Keratinocyte (primary cell): ENCODE results near the gene NPFFR1. TPM values are rescaled to one million over a fixed set of nuclear protein-coding genes. Genes with fewer than 3 reads are reported as not detected.

Experiments
- DNase-seq: peaks from one replicate; pipeline ENCODE4 v3.0.0-alpha.2; 2011; ENCODE audit warnings: low read depth, missing footprints, low spot score
- FAIRE-seq: peaks from 2 replicates; lab custom pipeline; 2011; peaks lifted over from hg19 to GRCh38; lab: Jason Lieb, UNC
- H2AFZ ChIP-seq: 2 replicates; pipeline ENCODE4 v1.6.0; 2012; ENCODE audit warnings: low read length, control low read depth, inconsistent platforms; ENCODE audit not compliant: control insufficient read depth
- H3K27ac ChIP-seq: 2 replicates; pipeline ENCODE4 v1.5.1; 2011; ENCODE audit warnings: low read length; ENCODE audit not compliant: control insufficient read depth, insufficient read depth
- H3K27me3 ChIP-seq: 3 replicates; pipeline ENCODE4 v1.6.0; 2011; ENCODE audit warnings: low read length; ENCODE audit not compliant: control insufficient read depth, insufficient read depth; ENCODE audit errors: extremely low read depth
- H3K36me3 ChIP-seq, 2 experiments: 2 replicates in 1 of 2; 3 replicates in 1 of 2; pipeline ENCODE4 v1.5.1; 2011; ENCODE audit warnings: low read length in 2 of 2, mild to moderate bottlenecking in 1 of 2; ENCODE audit not compliant: control insufficient read depth in 2 of 2, insufficient read depth in 2 of 2; ENCODE audit errors: extremely low read depth in 1 of 2
- H3K4me1 ChIP-seq: 3 replicates; pipeline ENCODE4 v1.5.1; 2011; ENCODE audit warnings: low read length; ENCODE audit not compliant: control insufficient read depth, insufficient read depth; ENCODE audit errors: extremely low read depth
- H3K4me2 ChIP-seq: 3 replicates; pipeline ENCODE4 v1.6.0; 2011; ENCODE audit warnings: low read depth, low read length; ENCODE audit not compliant: control insufficient read depth, insufficient read depth; ENCODE audit errors: extremely low read depth
- H3K4me3 ChIP-seq, 3 experiments: fragments of 200-600 bp in 1 of 3; sonication (generic) in 1 of 3; 2 replicates in 2 of 3; 3 replicates in 1 of 3; pipeline ENCODE4 v1.5.1; 2011 to 2016; ENCODE audit warnings: low read length in 3 of 3, mild to moderate bottlenecking in 3 of 3, control low read depth in 2 of 3, inconsistent platforms in 1 of 3, low read depth in 1 of 3, mixed read lengths in 1 of 3, mixed run types in 1 of 3, moderate library complexity in 1 of 3; ENCODE audit not compliant: control insufficient read depth in 2 of 3, insufficient read depth in 2 of 3; ENCODE audit errors: extremely low read depth in 1 of 3
- H3K79me2 ChIP-seq: 2 replicates; pipeline ENCODE4 v1.6.0; 2012; ENCODE audit warnings: low read length; ENCODE audit not compliant: control insufficient read depth, insufficient read depth
- H3K9ac ChIP-seq: 3 replicates; pipeline ENCODE4 v1.6.0; 2011; ENCODE audit warnings: low read length; ENCODE audit not compliant: control insufficient read depth, insufficient read depth; ENCODE audit errors: extremely low read depth
- H3K9me1 ChIP-seq: 3 replicates; pipeline ENCODE4 v1.6.0; 2011; ENCODE audit warnings: low read length; ENCODE audit not compliant: control insufficient read depth, insufficient read depth; ENCODE audit errors: extremely low read depth
- H3K9me3 ChIP-seq: 2 replicates; pipeline ENCODE4 v1.5.1; 2012; ENCODE audit warnings: low read depth, low read length; ENCODE audit not compliant: control insufficient read depth
- H4K20me1 ChIP-seq: 3 replicates; pipeline ENCODE4 v1.6.0; 2011; ENCODE audit warnings: low read length; ENCODE audit not compliant: control insufficient read depth, insufficient read depth; ENCODE audit errors: extremely low read depth
- EZH2 ChIP-seq: IDR thresholded peaks from one replicate; pipeline ENCODE4 v1.6.1; 2012; ENCODE audit warnings: inconsistent platforms, mild to moderate bottlenecking, low read length, moderate library complexity
- dilution Hi-C: fragments of 300-500 bp; cut with MboI; formaldehyde crosslinking; loops from one replicate; pipeline ENCODE4 v1.7.0; 2020; ENCODE audit warnings: low sequenced_read_pairs; ENCODE audit not compliant: extremely low pct_ligation_motif_present
- polyA plus RNA-seq, 5 experiments: library from polyadenylated mRNA; depleted of rRNA in 3 of 5; stranded (reverse) in 3 of 5; stranded (forward) in 1 of 5; unstranded in 1 of 5; fragments of >200 nt; gene quantifications; 1 replicate in 1 of 5; 2 replicates in 3 of 5; 3 replicates in 1 of 5; pipeline versions ENCODE4 v1.2.1 to v1.2.3, GENCODE V29; 2011 to 2012; ENCODE audit warnings: missing spikeins in 2 of 5, low read depth in 1 of 5, low replicate concordance in 1 of 5
- TF ChIP-seq, protein P1 (sequence below), 3 experiments: IDR thresholded peaks in 1 of 3; conservative IDR thresholded peaks in 1 of 3; optimal IDR thresholded peaks in 1 of 3; 2 replicates in 2 of 3; 3 replicates in 1 of 3; pipeline versions ENCODE3 to v1.5.1; 2011; ENCODE audit warnings: low read length in 3 of 3, mild to moderate bottlenecking in 3 of 3, moderate library complexity in 2 of 3, control low read depth in 1 of 3, inconsistent platforms in 1 of 3; ENCODE audit not compliant: insufficient read depth in 2 of 3; ENCODE audit errors: extremely low read depth in 1 of 3

The NPFFR1 gene
- polyA plus RNA-seq, 1 donor (not counting 4 experiments of a cell fraction or from before 2014, with no cell fraction given) = not detected

DNA sequence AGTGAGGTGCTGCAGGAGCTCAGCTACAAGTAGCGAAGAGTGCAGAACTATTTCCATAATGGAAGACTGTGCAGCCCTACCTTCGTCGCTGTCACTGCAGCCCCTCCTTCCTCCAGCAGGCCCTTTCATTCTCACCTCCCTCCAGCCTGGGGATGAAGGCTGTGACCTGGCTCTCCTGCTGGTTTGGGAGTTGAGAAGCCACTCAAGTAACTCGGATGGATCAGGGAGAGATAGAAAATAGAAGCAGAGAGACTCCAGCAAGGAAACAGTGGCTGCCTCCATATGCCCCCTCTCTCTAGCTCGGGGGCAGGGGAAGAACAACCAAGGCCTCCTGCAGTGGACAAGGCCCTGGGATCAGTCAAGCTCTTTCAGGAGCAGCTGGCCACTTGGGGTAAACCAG lies 37.4 kb upstream of the NPFFR1 start:
- H4K20me1 ChIP-seq = no peaks in the 10 kb centered on the region
- no peak overlapping the region for H3K4me3 ChIP-seq
- dilution Hi-C loops = loop anchor here (5.0 kb wide), 1 partner anchor 36 kb away; no protein-coding TSS in a partner anchor
- FAIRE-seq = no peak
- no peaks in the 10 kb centered on the region for H3K4me1 ChIP-seq
- no peaks in the 10 kb centered on the region for H3K9me3 ChIP-seq
- H3K27me3 ChIP-seq = no peaks in the 10 kb centered on the region
- no peak overlapping the region for H3K9ac ChIP-seq
- no peak overlapping the region for H3K27ac ChIP-seq
- H3K36me3 ChIP-seq = no peaks in the 10 kb centered on the region
- no peaks in the 10 kb centered on the region for H3K9me1 ChIP-seq
- DNase-seq = no peak
- no peak overlapping the region for H3K4me2 ChIP-seq
- no peak for TF ChIP-seq EZH2
- TF ChIP-seq, protein P1, sequence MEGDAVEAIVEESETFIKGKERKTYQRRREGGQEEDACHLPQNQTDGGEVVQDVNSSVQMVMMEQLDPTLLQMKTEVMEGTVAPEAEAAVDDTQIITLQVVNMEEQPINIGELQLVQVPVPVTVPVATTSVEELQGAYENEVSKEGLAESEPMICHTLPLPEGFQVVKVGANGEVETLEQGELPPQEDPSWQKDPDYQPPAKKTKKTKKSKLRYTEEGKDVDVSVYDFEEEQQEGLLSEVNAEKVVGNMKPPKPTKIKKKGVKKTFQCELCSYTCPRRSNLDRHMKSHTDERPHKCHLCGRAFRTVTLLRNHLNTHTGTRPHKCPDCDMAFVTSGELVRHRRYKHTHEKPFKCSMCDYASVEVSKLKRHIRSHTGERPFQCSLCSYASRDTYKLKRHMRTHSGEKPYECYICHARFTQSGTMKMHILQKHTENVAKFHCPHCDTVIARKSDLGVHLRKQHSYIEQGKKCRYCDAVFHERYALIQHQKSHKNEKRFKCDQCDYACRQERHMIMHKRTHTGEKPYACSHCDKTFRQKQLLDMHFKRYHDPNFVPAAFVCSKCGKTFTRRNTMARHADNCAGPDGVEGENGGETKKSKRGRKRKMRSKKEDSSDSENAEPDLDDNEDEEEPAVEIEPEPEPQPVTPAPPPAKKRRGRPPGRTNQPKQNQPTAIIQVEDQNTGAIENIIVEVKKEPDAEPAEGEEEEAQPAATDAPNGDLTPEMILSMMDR (optimal IDR thresholded peaks at IDR 0.05 in 1 of 3, IDR thresholded peaks at IDR 0.05 in 1 of 3, conservative IDR thresholded peaks at IDR 0.05 in 1 of 3; ENCODE audit: extremely low read depth in 1 of 3, insufficient read depth in 2 of 3, low read length in 3 of 3) = no peak
- H3K79me2 ChIP-seq = no peaks in the 10 kb centered on the region
- no peak overlapping the region for H2AFZ ChIP-seq

DNA sequence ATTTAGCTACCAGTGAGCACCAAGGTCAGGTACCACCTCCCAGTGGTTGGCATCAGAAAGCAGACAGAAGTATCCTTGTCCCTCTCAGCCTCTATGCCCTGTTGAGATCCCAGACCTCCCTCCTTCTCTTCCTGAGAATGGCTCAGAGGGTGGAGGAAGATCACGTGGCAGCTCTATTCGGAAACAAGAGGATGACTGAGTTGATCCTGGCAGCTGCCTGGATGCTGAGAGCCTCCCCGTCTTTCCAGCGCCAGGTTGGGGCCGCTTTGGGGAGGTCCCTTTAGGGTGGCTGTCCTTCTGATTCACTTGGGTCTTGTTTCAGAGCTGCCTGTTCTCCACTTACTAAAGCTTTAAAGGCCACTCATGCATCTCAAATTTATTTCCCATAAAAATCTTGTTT lies 36.9 kb upstream of the NPFFR1 start:
- no peaks in the 10 kb centered on the region for H3K4me1 ChIP-seq
- no peaks in the 10 kb centered on the region for H3K9me1 ChIP-seq
- no peak overlapping the region for H3K4me2 ChIP-seq
- H4K20me1 ChIP-seq = no peaks in the 10 kb centered on the region
- DNase-seq (no peak), FAIRE-seq (no peak)
- H3K36me3 ChIP-seq = no peaks in the 10 kb centered on the region
- no peak overlapping the region for H3K9ac ChIP-seq
- no peaks in the 10 kb centered on the region for H3K79me2 ChIP-seq
- no peaks in the 10 kb centered on the region for H3K27me3 ChIP-seq
- H3K9me3 ChIP-seq = no peaks in the 10 kb centered on the region
- no peak for TF ChIP-seq EZH2
- TF ChIP-seq, protein P1 (optimal IDR thresholded peaks at IDR 0.05 in 1 of 3, IDR thresholded peaks at IDR 0.05 in 1 of 3, conservative IDR thresholded peaks at IDR 0.05 in 1 of 3; ENCODE audit: extremely low read depth in 1 of 3, insufficient read depth in 2 of 3, low read length in 3 of 3) = no peak
- dilution Hi-C loops = loop anchor here (5.0 kb wide), 1 partner anchor 37 kb away; no protein-coding TSS in a partner anchor
- no peak overlapping the region for H2AFZ ChIP-seq
- H3K27ac ChIP-seq = no peak overlapping the region
- no peak overlapping the region for H3K4me3 ChIP-seq
